HG03097 (cell line): ENCODE measurements around the gene MARCHF6.
"Not testable (repeated sequence)": the region's sequence is repeated elsewhere in the genome, so short reads cannot be mapped to it uniquely, and the experiment has no call there.

Experiments
- ATAC-seq: cut with Tn5 transposase; IDR thresholded peaks from one replicate; pipeline ENCODE4 v1.9.1; 2021; ENCODE audit not compliant: unreplicated experiment, low FRiP score

Gene MARCHF6

GRCh38 chr5:10374046-10375022, 20.8 kb downstream of the MARCHF6 start:
- no peak for ATAC-seq

- not testable (repeated sequence) for ATAC-seq
These were observed 21.7 kb downstream of the MARCHF6 start for GRCh38 chr5:10375146-10375545.

GRCh38 chr5:10376544-10376943, 23.0 kb downstream of the MARCHF6 start:
- no peak for ATAC-seq

- no peak for ATAC-seq
These were observed 23.6 kb downstream of the MARCHF6 start for GRCh38 chr5:10377081-10377480.

GRCh38 chr5:10381803-10382202, 28.3 kb downstream of the MARCHF6 start:
- ATAC-seq = no peak

GRCh38 chr5:10384483-10384882, 31.0 kb downstream of the MARCHF6 start:
- no peak for ATAC-seq

- ATAC-seq = no peak
These were observed 34.2 kb downstream of the MARCHF6 start for GRCh38 chr5:10387690-10388089.

GRCh38 chr5:10391130-10391529, 37.6 kb downstream of the MARCHF6 start:
- no peak for ATAC-seq

GRCh38 chr5:10392567-10393328, 39.3 kb downstream of the MARCHF6 start:
- not testable (repeated sequence) for ATAC-seq

- ATAC-seq = no peak
These were observed 40.0 kb downstream of the MARCHF6 start for GRCh38 chr5:10393491-10393890.

- ATAC-seq = no peak
These were observed 43.1 kb downstream of the MARCHF6 start for GRCh38 chr5:10396552-10396951.

- no peak for ATAC-seq
These were observed 46.3 kb downstream of the MARCHF6 start for GRCh38 chr5:10399839-10400238.

GRCh38 chr5:10400411-10400810, 46.9 kb downstream of the MARCHF6 start:
- ATAC-seq = no peak

- ATAC-seq = no peak
These were observed 47.3 kb downstream of the MARCHF6 start for GRCh38 chr5:10400831-10401230.

- peak; percentile 88 for ATAC-seq
These were observed 48.0 kb downstream of the MARCHF6 start for GRCh38 chr5:10401498-10401897.
